ACC112 (cell line): ENCODE results near the gene EBI3.

Experiments
- H2AFZ ChIP-seq: fragments of 200-600 bp; sonication (generic); one replicate; pipeline ENCODE4 v1.6.0; 2017; ENCODE audit warnings: antibody characterized with exemption, low read length; ENCODE audit not compliant: unreplicated experiment
- H3K27ac ChIP-seq: fragments of 200-600 bp; sonication (generic); 2 replicates; pipeline ENCODE4 v1.5.1; 2014; ENCODE audit warnings: low read depth, mild to moderate bottlenecking, antibody characterized with exemption, low read length, moderate library complexity
- H3K27me3 ChIP-seq: fragments of 200-600 bp; sonication (generic); 2 replicates; pipeline ENCODE4 v1.6.1; 2014; ENCODE audit warnings: mild to moderate bottlenecking, antibody characterized with exemption, low read length, moderate library complexity, mixed read lengths; ENCODE audit not compliant: insufficient read depth
- H3K36me3 ChIP-seq: fragments of 200-600 bp; sonication (generic); 2 replicates; pipeline ENCODE4 v1.6.1; 2016; ENCODE audit warnings: mild to moderate bottlenecking, antibody characterized with exemption, low read length, moderate library complexity, mixed read lengths; ENCODE audit not compliant: insufficient read depth
- H3K4me1 ChIP-seq: fragments of 200-600 bp; sonication (generic); one replicate; pipeline ENCODE4 v1.6.1; 2016; ENCODE audit warnings: low read length, mixed read lengths; ENCODE audit not compliant: insufficient read depth, unreplicated experiment, control insufficient read depth
- H3K4me3 ChIP-seq: fragments of 200-600 bp; sonication (generic); 2 replicates; pipeline ENCODE4 v1.5.1; 2014; ENCODE audit warnings: mild to moderate bottlenecking, low read depth, low read length
- H3K79me2 ChIP-seq: fragments of 200-600 bp; sonication (generic); one replicate; pipeline ENCODE4 v1.6.0; 2016; ENCODE audit warnings: low read length; ENCODE audit not compliant: control insufficient read depth, unreplicated experiment, insufficient read depth

The EBI3 gene

GRCh38 chr19:4229179-4229931 is at the start of gene EBI3:
EBI3 (plus strand) TSS chr19:4229523; CDS start chr19:4229551, 28 bp downstream.
- H3K4me1 ChIP-seq = peaks cover 12% of the 10 kb centered on the region
- H3K4me3 ChIP-seq = 0 out of 2 replicates have a peak within 1 kb of the TSS, but pooled peaks have one; percentile 11
- no peaks in the 10 kb centered on the region for H3K79me2 ChIP-seq
- H3K36me3 ChIP-seq = no peaks in the 10 kb centered on the region
- no peak within 1 kb of the TSS for H2AFZ ChIP-seq
- 0 out of 2 replicates have a peak within 1 kb of the TSS, but pooled peaks have one; percentile 0 for H3K27ac ChIP-seq
- no peaks in the 10 kb centered on the region for H3K27me3 ChIP-seq

DNA sequence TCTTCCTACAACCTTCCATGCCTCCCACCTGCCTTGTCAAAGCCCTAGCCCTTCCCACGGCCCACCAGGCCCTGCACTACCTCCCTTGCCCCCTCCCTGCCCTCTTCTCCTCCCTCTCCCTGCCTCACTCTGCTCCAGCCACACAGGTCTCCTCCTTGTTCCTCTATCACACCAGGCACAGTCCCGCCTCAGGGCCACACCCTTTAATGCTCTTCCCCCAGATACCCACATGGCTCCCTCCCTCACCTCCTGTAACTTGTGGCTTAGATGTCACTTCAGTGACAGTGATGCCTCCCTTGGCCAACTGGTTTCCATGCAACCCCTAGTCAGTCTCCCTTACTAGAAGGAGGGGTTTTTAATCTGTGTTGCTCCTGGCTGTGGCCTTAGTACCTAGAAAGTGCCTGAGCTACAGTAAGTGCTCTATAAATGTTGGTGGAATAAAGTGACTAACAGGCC is 48.2 kb upstream of the EBI3 start:
- Histone ChIP-seq H2AFZ (no peak overlapping the region), H3K27ac (no peak overlapping the region), H3K4me3 (peak overlapping the region; percentile 99; the same call in 1 of the 2 replicates), H3K79me2 (peaks cover 5% of the 10 kb centered on the region), H3K36me3 (0 out of 2 replicates have a peak, but pooled peaks cover 5% of the 10 kb centered on the region), H3K4me1 (peaks cover 10% of the 10 kb centered on the region), H3K27me3 (no peaks in the 10 kb centered on the region)

GRCh38 chr19:4182084-4182810 is 47.1 kb upstream of the EBI3 start, which contains the start of the genes ANKRD24 and SIRT6:
ANKRD24 (plus strand) TSS chr19:4182689; CDS start chr19:4186426, 3,737 bp downstream.
SIRT6 (minus strand) TSS chr19:4182563; CDS start chr19:4182539, 24 bp downstream.
- Histone ChIP-seq H2AFZ (peak within 1 kb of the TSS; percentile 94), H3K79me2 (peaks cover 5% of the 10 kb centered on the region), H3K4me1 (peaks cover 10% of the 10 kb centered on the region), H3K4me3 (peak within 1 kb of the TSS; percentile 99), H3K36me3 (0 out of 2 replicates have a peak, but pooled peaks cover 5% of the 10 kb centered on the region), H3K27ac (peak within 1 kb of the TSS; percentile 59; the same call in 1 of the 2 replicates), H3K27me3 (no peaks in the 10 kb centered on the region)

GRCh38 chr19:4183967-4184717 is 45.2 kb upstream of the EBI3 start:
- H3K27me3 ChIP-seq = no peaks in the 10 kb centered on the region
- peaks cover 5% of the 10 kb centered on the region for H3K79me2 ChIP-seq
- no peak overlapping the region for H3K4me3 ChIP-seq
- 0 out of 2 replicates have a peak, but pooled peaks cover 5% of the 10 kb centered on the region for H3K36me3 ChIP-seq
- H2AFZ ChIP-seq = no peak overlapping the region
- H3K4me1 ChIP-seq = peaks cover 10% of the 10 kb centered on the region
- H3K27ac ChIP-seq = no peak overlapping the region

DNA sequence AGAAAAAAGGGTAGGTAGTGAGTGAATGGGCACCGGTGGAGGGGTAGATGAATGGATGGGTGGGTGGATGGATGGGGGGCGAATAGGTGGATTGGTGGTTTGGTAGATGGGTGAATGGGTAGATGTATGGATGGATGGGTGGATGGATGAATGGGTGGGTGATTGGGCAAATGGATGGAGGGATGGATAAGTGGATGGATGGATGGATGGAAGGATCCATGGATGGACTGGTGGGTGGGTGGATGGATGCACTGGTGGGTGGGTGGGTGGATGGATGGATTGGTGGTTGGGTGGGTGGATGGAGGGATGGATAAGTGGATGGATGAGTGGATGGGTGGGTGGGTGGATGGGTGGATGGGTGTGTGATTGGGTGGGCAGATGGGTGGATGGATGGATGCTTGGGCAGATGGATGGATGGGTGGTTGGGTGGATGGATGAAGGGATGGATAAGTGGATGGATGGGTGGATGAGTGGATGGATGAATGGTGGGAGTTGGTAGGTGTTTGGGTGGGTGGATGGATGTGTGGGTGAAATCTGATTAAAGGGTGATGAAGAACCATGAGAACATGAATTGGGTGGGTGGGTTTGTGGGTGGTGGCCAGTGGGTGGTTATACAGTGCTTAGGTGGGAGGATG is 44.5 kb upstream of the EBI3 start:
- Histone ChIP-seq H3K36me3 (0 out of 2 replicates have a peak, but pooled peaks cover 5% of the 10 kb centered on the region), H3K4me3 (no peak overlapping the region), H3K27ac (no peak overlapping the region), H3K79me2 (peaks cover 5% of the 10 kb centered on the region), H2AFZ (no peak overlapping the region), H3K27me3 (no peaks in the 10 kb centered on the region), H3K4me1 (peaks cover 10% of the 10 kb centered on the region)

DNA sequence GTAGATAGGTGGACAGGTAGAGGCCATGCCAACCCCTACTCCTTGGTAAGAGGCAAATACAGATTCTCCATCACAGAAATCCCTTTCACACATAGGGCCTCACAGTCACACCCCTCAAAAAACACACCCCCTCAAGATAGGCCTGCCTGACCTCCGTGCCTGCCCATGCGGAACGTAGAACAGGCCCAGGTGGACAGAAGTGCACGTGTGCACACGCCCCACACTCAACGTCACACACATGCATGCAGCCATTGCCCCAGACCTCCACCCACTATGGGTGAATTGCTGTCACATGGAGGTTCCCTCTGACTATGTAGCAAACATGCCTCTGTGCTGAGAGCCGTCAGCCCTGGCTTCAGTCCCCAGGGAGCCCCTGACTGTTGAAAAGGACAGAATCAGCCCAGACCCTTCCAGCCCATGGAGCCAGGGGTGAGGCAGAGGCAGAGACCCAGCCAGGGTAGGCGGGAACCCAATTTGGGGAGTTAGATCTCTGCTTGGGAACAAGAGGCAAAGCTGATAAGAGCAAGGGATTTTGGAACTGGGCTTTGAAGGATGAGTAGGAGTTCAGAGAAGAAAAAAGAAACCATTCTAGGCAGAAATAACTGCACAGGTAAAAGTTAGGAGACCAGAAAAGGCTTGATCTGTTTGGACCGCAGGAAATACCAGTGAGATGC is 43.8 kb upstream of the EBI3 start:
- peaks cover 5% of the 10 kb centered on the region for H3K79me2 ChIP-seq
- no peak overlapping the region for H3K27ac ChIP-seq
- peaks cover 10% of the 10 kb centered on the region for H3K4me1 ChIP-seq
- no peak overlapping the region for H3K4me3 ChIP-seq
- 0 out of 2 replicates have a peak, but pooled peaks cover under 1% of the 10 kb centered on the region for H3K36me3 ChIP-seq
- H3K27me3 ChIP-seq = no peaks in the 10 kb centered on the region
- no peak overlapping the region for H2AFZ ChIP-seq

GRCh38 chr19:4186087-4186993 is 43.0 kb upstream of the EBI3 start:
- no peak overlapping the region for H2AFZ ChIP-seq
- H3K27me3 ChIP-seq = no peaks in the 10 kb centered on the region
- H3K36me3 ChIP-seq = no peaks in the 10 kb centered on the region
- no peak overlapping the region for H3K27ac ChIP-seq
- H3K4me1 ChIP-seq = peaks cover 5% of the 10 kb centered on the region
- no peaks in the 10 kb centered on the region for H3K79me2 ChIP-seq
- no peak overlapping the region for H3K4me3 ChIP-seq

GRCh38 chr19:4187313-4188122 is 41.8 kb upstream of the EBI3 start:
- H3K79me2 ChIP-seq = no peaks in the 10 kb centered on the region
- H3K4me1 ChIP-seq = peaks cover 4% of the 10 kb centered on the region
- no peaks in the 10 kb centered on the region for H3K27me3 ChIP-seq
- H2AFZ ChIP-seq = no peak overlapping the region
- H3K4me3 ChIP-seq = no peak overlapping the region
- no peak overlapping the region for H3K27ac ChIP-seq
- no peaks in the 10 kb centered on the region for H3K36me3 ChIP-seq
